SK-N-MC (cell line): Measurements from ENCODE around the gene SAMSN1.

Experiments used
- EZH2 ChIP-seq: fragments of 200-600 bp; sonication (generic); IDR thresholded peaks from one replicate; pipeline ENCODE4 v1.6.1; 2017; ENCODE audit warnings: antibody characterized with exemption
- FOXP2 ChIP-seq: optimal IDR thresholded peaks from 2 replicates; pipeline ENCODE3; 2011; ENCODE audit warnings: mild to moderate bottlenecking, moderate library complexity; ENCODE audit not compliant: insufficient read depth; ENCODE audit errors: extremely low read length, control extremely low read depth
- POLR2AphosphoS5 ChIP-seq: IDR thresholded peaks from 2 replicates; pipeline ENCODE4 v1.6.1; 2012; ENCODE audit warnings: mild to moderate bottlenecking, low read depth, low read length, borderline replicate concordance

DNA sequence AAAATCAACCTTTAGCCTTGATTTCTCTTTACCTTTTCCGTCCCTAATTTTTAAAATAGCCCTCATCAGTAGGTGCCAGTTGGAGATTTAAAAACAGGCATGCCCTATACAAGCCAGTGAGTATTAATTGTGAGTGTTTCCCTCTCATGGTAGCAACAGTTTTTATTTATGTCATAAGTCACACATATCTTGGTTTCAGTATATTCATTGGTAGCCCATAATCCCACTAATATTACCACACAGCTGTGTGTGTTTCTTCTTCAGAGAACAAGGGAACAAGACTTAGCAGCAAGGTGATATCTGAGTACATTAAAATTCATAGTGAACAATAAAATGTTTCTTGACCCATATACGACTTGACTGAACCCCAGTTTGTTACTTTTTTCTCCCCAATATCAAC, 94.6 kb downstream of the SAMSN1 start:
- TF ChIP-seq EZH2 (no peak), POLR2AphosphoS5 (no peak), FOXP2 (no peak)
